Measurements from ENCODE around the gene CSTPP1. TPM values are rescaled to one million over a fixed set of nuclear protein-coding genes. Genes with fewer than 3 reads are reported as not detected.

CSTPP1 gene
- total RNA-seq, 4 donors from 2014 or later: 19.1 to 27.0 (median 21.8) TPM

GRCh38 chr11:46890665-46891064, 45.9 kb upstream of the CSTPP1 start:
- no peak for ATAC-seq
- no peaks in the 10 kb centered on the region for H3K27me3 ChIP-seq
- no peaks in the 10 kb centered on the region for H3K9me3 ChIP-seq
- WGBS, 2 donors (ENCODE audit: low coverage in 1 of 2): 93 to 100% methylated on average over 2 of the region's 2 CpGs
- no peak overlapping the region for H3K4me3 ChIP-seq
- no peak for TF ChIP-seq EP300 (IDR thresholded peaks at IDR 0.05)
- TF ChIP-seq POLR2AphosphoS5 (IDR thresholded peaks at IDR 0.05): no peak
- no peak for TF ChIP-seq CTCF (IDR thresholded peaks at IDR 0.05)
- no peak for TF ChIP-seq POLR2A (IDR thresholded peaks at IDR 0.05)
- H3K36me3 ChIP-seq: peaks cover 0 to 18% of the 10 kb centered on the region in 2 donors
- H3K27ac ChIP-seq: no peak overlapping the region
- peaks cover 0 to 2% (median 0%) of the 10 kb centered on the region in 3 donors for H3K4me1 ChIP-seq

- no peaks in the 10 kb centered on the region for H3K27me3 ChIP-seq
- no peak overlapping the region for H3K27ac ChIP-seq
- peaks cover 0 to 8% (median 0%) of the 10 kb centered on the region in 3 donors for H3K4me1 ChIP-seq
- no peaks in the 10 kb centered on the region for H3K9me3 ChIP-seq
- H3K4me3 ChIP-seq: no peak overlapping the region
- TF ChIP-seq EP300 (IDR thresholded peaks at IDR 0.05) (no peak), POLR2A (IDR thresholded peaks at IDR 0.05) (no peak), CTCF (IDR thresholded peaks at IDR 0.05) (no peak), POLR2AphosphoS5 (IDR thresholded peaks at IDR 0.05) (no peak)
- no peak for ATAC-seq
- WGBS, 2 donors (ENCODE audit: low coverage in 1 of 2): 82 to 96% methylated on average over 2 of the region's 2 CpGs
- peaks cover 0 to 8% of the 10 kb centered on the region in 2 donors for H3K36me3 ChIP-seq
Measured at GRCh38 chr11:46892109-46892508, 44.5 kb upstream of the CSTPP1 start.

GRCh38 chr11:46892838-46893237, 43.7 kb upstream of the CSTPP1 start:
- Histone ChIP-seq H3K9me3 (no peaks in the 10 kb centered on the region), H3K27ac (no peak overlapping the region), H3K4me1 (peaks cover 0 to 8% (median 0%) of the 10 kb centered on the region in 3 donors), H3K36me3 (peaks cover 0 to 6% of the 10 kb centered on the region in 2 donors), H3K4me3 (no peak overlapping the region), H3K27me3 (no peaks in the 10 kb centered on the region)
- TF ChIP-seq EP300 (IDR thresholded peaks at IDR 0.05) (no peak), CTCF (IDR thresholded peaks at IDR 0.05) (no peak), POLR2A (IDR thresholded peaks at IDR 0.05) (no peak), POLR2AphosphoS5 (IDR thresholded peaks at IDR 0.05) (no peak)
- no CpG with 5 or more reads among the region's 9 CpGs for whole genome bisulfite sequencing, 2 donors (ENCODE audit: low coverage in 1 of 2)
- no peak for ATAC-seq

- no peaks in the 10 kb centered on the region for H3K9me3 ChIP-seq
- peaks cover 0 to 22% of the 10 kb centered on the region in 2 donors for H3K36me3 ChIP-seq
- TF ChIP-seq POLR2AphosphoS5 (IDR thresholded peaks at IDR 0.05) (no peak), EP300 (IDR thresholded peaks at IDR 0.05) (no peak), CTCF (IDR thresholded peaks at IDR 0.05) (no peak), POLR2A (IDR thresholded peaks at IDR 0.05) (no peak)
- no peaks in the 10 kb centered on the region for H3K27me3 ChIP-seq
- no peak for ATAC-seq
- 98 to 100% methylated on average over 6 to 9 of the region's 16 CpGs for WGBS, 2 donors (ENCODE audit: low coverage in 1 of 2)
- no peak overlapping the region for H3K4me3 ChIP-seq
- no peak overlapping the region for H3K27ac ChIP-seq
- peaks cover 0 to 8% (median 0%) of the 10 kb centered on the region in 3 donors for H3K4me1 ChIP-seq
Measured at GRCh38 chr11:46894506-46894905, 42.1 kb upstream of the CSTPP1 start.

- Histone ChIP-seq H3K27ac (no peak overlapping the region), H3K36me3 (peaks cover 0 to 26% of the 10 kb centered on the region in 2 donors), H3K9me3 (no peaks in the 10 kb centered on the region), H3K4me1 (peaks cover 0 to 8% (median 0%) of the 10 kb centered on the region in 3 donors), H3K27me3 (no peaks in the 10 kb centered on the region), H3K4me3 (no peak overlapping the region)
- no peak for ATAC-seq
- TF ChIP-seq EP300 (IDR thresholded peaks at IDR 0.05) (no peak), POLR2A (IDR thresholded peaks at IDR 0.05) (no peak), CTCF (IDR thresholded peaks at IDR 0.05) (no peak), POLR2AphosphoS5 (IDR thresholded peaks at IDR 0.05) (no peak)
- 93% methylated on average over 9 of the region's 10 CpGs; no CpG with 5 or more reads in 1 of the 2 donors for WGBS, 2 donors (ENCODE audit: low coverage in 1 of 2)
Measured at GRCh38 chr11:46894961-46895360, 41.6 kb upstream of the CSTPP1 start.

Data from gastroesophageal sphincter (tissue), 4 donors.